HG02973 (cell line): ENCODE measurements around the gene ATP11A.

Experiments used
- ATAC-seq: cut with Tn5 transposase; IDR thresholded peaks from one replicate; pipeline ENCODE4 v1.9.1; 2021; ENCODE audit warnings: moderate library complexity; ENCODE audit not compliant: unreplicated experiment

Gene ATP11A

DNA sequence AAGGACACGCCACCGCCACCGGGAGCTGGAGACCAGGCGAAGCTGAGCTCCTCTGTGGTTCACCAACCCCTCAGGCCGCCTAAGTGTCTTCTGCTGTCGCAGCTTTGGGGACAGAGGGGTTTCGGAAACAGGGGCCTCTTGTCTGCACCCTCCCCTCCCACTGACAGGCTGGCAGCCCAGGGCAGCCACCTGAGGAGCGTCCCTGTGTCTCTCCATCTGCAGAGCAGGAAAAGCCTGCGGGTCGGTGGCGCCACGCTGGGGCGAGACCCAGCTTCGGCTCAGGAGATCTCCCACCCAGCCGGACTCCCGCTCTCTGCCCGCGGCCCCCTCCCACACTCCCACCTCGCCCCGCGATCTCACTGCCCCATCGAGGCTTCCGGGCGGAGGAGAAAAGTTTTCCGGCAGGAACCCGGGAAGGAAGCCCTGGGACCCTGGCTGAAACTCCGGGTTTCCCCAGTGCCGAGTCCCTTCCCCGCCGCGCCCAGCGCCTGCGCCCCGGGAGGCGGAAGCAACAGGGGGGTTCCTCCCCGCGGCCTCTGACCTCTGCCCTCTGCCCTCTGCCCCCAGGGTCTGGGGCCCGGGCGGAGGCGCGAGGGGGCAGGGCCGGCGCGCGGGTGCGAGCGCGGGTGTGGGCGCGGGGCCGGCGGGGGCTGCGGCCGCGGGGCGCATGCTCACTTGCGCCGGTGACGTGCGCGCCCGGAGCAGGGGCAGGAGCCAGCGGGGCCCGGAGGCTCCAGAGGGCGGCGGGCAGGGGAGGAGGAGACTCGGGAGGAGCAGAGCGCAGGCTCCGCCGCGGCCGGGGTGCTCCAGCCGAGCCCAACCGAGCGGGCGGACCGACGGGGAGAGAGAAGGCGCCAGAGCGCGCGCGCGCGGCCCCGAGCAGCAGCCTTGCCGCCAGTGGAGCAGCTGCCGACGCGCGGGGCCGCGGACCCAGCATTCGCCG lies at the start of gene ATP11A:
ATP11A (plus strand) TSS at position 736 of the 943 bp plus-strand sequence. CDS start 379 bp downstream, outside the sequence.
- ATAC-seq = peak; percentile 77

DNA sequence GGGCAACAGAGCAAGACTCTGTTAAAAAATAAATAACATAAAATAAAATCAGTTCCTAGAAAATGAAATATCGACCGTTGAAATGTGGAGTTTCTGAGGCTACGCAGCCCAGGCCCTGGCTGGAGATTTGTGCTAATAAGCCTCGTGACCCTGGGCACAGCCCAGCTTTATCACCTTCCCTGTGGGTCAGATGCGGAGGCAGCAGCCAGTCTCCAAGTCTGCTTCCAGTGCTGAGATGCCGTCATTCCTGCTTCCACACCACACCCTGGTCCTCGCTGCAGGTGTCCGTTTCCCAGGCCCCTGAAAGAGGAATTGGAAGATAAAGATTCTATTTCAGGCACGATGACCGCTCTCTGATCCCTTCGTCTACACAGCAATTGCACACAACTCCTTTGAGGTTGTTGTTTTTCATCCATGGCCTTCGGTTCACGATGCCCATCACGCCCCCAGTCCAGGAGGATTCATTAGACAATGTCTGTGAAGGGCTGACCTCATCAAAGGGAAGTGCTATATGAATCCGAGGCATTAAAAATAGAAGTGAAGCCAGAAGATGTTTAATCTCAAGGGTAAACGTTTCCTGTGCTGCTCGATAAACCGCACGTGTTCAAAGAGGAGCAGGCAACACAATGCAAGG lies 48.3 kb upstream of the ATP11A start:
- ATAC-seq = no peak

DNA sequence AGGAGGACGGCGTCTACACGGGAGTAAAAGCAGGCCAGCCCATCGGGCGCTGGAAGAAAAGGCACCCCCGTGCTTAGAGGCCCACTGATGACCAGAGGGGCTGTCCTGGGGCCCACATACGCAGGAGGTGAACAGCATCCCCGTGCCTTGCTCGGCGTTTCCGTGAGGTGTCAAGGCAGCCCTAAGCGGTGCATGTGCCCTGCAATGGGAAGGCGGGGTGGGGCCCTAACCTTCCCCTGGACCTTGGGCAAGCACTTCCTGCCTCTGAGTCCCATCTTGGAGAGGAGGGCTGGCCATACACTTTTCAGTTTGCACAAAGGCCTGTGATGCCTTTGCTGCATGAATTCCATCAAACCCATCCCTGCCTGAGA lies 47.8 kb upstream of the ATP11A start:
- no peak for ATAC-seq

DNA sequence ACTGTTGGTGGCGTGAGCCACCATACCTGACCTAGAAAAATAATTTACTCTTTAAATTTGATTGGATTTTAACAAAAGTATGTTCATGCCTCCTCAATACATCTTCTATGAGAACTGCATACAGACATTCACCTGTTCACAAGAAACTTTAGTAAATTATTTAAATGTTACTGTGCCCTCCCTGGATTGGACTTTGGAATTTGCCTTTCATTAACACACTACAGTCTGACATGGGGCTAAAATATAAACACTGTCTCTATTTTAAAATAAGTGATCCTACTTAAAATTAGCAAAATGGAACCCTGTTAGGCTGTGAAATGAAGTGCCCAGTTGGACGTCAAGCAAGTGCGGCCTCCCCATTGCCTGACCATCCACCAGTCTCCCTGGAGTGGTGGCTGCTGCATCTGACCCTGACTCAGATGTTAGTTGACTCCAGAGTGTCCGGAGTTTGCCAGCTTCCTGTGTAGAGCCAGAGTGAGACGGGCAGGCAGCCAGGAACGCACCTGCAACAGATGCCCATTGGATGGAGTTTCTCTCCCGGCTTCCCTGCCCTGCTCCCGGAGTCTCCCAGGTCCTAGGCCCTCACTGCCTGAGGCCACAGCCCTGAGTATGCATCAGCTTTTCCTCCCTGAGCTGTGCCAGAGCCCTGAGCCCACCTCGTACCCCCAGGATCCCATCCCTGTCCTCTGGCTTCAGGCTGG lies 45.9 kb upstream of the ATP11A start:
- no peak for ATAC-seq

DNA sequence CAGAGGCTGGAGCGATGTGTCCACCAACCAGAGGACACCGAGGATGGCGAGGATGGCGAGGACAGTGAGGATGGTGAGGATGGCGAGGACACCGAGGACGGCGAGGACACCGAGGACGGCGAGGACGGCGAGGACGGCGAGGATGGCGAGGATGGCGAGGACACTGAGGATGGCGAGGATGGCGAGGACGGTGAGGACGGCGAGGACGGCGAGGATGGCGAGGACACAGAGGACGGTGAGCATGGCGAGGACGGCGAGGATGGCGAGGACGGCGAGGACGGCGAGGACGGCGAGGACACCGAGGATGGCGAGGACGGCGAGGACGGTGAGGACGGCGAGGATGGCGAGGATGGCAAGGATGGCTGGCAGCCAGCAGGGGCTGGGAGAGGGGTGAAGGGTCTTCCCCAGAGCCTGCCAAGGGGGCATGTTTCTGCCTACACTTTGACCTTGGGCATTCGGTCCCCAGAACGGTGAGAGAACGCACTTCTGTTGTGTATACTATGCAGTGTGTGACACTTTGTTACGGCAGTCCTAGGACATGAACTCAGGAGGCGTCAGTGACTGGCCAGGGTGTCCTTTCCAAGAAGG lies 44.4 kb upstream of the ATP11A start:
- ATAC-seq = no peak

DNA sequence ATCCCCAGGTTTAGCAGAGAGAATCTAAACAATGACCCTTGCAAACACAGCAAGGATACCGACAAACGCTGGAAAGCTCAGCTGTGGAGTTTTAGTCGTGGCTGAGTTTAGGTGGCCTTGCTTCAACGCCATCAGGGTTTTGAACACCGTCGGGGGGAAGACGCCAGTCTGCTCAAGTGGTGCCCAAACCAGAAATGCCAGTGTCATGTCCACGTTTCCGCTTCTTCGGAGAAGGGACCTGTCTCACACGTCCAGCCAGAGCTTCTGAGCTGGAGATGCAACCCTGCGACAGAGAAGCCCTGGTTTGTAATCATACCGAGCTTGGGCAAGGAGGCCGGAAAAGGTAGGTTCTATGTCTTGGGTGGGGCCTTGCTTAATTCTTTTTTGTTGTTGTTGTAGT lies 42.6 kb upstream of the ATP11A start:
- no peak for ATAC-seq

DNA sequence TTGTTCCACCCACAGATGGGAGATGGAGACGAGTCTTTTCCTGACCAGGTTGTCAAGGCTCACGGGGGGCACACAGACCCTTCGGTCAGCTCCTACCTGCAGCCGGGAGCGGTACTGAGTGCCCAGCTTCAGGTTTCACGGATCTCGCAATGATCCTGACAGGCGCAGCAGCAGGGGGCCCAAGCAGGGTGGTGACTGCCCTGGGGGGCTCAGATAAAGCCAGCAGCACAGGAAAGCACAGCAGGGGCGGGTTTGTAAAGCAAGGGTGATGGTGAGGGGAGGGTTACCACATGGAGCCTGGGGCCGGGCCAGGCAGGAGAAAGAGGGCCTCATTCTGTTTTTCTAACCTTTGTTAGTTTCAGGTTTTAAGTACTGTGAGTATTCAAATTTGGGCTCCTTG lies 41.7 kb upstream of the ATP11A start:
- ATAC-seq = no peak

DNA sequence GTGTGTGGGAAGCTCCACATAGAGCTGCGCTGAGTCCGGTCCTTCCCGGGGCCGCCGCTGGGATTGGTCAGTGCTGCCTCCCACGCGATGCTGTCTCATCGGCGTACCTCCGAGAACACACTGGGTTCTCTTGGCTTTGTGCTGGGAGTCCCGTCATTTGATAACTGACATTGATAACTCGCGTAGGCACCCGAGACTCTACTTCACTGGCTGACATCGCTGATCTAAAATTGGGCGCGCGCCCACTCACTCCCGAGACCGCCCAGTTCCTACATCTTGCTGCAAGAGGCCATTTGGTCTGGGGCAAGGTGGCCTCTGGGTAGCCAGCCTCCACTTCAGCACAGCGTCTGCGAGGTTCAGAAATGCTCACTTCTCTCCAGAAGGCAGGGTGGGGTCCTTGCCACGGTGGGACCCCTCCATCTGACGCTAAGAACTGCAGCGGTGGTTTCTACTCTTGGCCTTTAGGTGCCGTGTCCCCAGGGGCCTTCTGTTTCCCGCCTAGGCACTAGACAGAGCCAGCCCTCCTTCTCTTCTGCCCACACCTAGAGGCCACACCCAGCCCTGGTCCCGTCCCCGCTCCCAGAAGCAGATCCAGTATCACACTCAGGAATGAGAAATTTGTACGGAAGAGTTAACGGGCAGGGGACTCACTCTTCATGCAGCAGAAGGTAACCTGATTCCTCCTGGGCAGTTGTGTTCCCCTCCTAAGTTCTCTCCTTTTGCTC lies 40.7 kb upstream of the ATP11A start:
- no peak for ATAC-seq

DNA sequence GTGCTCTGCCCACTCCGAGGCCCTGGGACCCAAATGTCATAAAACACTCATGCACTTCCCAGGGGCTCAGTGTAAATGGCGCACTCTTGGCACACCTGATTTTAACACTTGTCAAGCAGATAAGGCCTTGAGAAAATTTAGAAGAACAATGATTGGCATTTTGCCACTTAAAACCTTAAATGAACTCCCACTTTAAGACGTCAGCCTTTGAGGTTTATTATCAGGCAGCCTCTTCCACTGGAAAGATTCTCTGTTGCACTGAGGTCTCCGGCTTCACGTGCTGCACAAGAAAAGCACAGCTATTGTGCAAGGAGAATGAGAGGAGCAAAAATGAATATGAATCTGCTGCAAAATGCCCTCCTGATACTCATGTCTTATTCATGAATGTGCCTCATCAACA lies 38.5 kb upstream of the ATP11A start:
- ATAC-seq = no peak

DNA sequence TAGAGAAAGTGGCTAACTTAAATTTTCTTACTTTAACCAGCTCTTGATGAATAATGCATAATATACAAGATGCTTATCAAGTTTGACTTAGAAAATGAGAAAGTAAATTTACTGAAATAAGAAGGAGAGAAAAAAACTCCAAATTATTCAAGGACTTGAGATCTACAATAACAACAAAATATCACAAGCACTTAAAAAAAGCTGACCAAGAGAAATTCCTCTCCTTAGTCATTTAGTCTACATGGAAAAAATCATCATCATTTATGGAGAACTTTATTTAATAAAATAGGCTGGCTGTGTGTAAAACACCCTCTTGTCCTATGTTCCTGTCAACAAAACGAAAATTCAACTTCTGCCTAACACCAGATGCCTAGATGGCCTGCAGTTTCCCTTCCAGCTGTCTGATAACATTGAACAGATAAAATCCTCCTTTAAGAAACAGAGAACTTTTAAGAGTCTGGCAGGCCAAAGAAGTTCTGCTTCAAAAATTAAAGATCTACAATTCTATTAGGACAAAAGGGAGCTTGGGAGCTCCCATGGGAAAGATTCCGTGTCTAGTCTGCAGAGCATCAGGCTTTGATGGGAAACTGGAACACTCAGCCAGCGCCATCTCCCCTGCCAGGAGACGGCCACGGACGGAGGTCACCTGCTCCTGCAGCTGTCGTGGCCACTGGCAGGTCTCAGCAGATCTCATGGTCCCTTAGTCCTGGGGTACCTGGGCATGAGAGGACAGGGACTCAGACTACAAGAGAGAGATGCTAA lies 37.9 kb upstream of the ATP11A start:
- no peak for ATAC-seq

DNA sequence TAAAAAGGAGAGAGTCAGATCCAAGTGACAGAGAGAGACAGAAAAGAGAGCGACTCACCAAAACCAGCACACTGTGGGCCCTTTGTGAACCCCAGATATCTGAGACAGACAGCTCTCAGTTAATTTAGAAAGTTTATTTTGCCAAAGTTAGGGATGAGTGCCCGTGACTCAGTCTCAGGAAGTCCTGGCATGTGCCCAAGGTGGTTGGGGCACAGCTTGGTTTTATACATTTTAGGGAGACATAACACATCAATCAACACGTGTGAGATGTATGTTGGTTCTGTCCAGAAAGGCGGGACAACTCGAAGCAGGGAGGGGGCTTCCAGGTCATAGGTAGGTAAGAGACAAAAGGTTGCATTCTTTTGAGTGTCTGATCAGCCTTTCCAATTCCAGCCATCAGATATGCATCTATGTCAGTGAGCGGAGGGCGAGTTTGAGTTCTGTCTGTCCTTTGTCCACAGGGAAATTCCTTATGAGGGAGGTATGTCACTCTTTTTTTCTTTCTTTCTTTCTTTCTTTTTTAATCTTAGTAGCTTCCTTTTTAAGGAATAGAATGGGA lies 37.2 kb upstream of the ATP11A start:
- ATAC-seq = no peak

DNA sequence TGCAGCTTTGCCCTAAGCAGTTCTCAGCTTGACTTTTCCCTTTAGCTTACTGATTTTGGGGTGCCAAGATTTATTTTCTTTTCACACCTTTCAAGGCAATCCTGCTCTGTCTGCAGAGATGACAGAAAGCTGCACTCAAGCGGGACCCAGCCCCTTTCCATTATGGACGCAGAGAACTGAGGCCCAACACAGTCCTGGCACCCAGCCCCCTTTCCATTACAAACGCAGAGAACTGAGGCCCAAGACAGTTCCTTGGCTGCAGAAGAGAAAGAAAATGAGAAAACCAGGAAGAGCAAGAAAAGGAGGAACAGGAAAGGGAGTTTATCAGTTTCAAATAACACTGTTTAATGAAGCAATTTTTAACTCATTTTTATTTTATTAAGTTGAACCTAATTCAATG lies 36.8 kb upstream of the ATP11A start:
- ATAC-seq = no peak

DNA sequence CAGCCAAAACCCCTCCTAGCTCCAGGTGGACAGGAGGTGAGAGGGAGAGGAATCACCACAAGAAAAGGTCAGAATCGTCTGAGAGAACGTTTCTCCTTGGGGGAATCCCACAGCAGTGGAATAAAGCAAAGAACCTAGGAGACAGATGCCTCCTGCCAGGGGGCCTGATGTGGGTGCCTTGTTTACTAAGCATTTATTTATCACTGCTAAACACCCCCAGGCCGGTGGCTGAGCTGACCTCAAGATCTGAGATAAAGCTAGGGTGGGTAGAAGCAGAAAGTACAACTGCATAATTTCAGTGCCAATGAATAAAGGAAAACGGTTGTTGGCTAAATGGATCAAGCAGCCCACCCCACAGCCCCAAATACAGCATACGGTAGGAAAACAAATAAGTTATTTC lies 33.9 kb upstream of the ATP11A start:
- ATAC-seq = no peak

DNA sequence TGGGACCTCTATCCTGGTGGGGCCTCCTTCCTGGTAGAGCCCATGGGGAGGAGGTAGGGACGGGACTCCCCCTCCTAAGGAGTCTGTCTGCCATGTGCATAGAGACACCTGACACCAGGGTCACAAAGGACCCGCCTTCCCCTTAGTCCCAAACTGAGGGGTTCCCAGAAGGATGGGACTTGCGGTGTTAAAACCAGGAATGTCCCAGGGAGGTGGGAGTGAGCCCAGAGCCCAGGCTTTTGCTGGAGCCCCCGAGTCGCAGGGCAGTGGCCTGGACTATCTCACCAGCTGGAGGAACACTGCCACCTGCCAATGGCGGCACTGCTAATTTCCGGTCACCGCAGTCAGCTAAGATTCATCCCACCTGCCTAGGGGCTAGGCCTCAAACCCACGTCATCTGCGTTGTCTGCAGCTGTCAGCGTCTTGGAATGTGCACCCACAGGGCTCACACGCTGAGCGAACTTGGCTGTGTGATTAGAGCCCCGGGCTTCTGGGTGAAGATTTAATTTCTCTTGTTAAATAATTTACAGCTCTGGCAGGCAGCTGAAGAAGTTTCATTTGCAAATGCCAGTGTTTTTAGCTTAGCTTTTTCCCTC lies 31.9 kb upstream of the ATP11A start:
- no peak for ATAC-seq

DNA sequence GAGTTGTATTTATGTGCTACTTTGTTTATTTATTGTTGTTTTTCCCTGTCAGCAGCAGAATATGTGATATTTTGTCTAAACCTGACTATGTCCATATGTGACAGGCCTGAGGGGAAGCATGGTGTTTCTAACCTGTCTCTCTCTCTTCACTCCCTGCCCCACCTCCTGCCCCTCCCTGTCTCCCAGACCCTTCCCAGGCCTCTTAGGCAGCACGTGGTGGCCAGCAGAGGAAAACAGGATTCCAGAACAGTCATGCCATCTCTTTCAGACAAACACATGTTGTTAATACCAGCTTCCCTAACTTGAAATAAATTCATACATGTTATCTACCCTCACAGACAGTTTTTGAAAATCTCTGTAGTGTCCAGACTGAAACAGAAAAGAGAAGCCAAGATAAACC lies 31.0 kb upstream of the ATP11A start:
- no peak for ATAC-seq

DNA sequence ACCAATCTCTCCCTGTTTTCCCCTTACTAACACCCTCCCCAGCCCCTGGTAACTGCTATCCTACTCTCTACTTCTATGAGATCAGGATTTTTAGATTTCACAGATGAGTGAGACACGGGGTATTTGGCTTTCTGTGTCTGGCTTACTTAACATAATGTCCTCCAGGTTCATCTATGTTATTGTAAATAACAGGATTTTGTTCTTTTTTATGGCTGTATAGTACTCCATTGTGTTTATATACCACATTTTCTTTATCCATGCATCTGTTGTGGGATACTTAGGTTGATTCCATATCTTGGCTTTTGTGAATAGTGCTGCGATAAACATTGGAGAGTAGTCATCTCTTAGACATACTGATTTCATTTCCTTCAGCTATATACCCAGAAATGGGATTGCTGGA lies 28.5 kb upstream of the ATP11A start:
- no peak for ATAC-seq

DNA sequence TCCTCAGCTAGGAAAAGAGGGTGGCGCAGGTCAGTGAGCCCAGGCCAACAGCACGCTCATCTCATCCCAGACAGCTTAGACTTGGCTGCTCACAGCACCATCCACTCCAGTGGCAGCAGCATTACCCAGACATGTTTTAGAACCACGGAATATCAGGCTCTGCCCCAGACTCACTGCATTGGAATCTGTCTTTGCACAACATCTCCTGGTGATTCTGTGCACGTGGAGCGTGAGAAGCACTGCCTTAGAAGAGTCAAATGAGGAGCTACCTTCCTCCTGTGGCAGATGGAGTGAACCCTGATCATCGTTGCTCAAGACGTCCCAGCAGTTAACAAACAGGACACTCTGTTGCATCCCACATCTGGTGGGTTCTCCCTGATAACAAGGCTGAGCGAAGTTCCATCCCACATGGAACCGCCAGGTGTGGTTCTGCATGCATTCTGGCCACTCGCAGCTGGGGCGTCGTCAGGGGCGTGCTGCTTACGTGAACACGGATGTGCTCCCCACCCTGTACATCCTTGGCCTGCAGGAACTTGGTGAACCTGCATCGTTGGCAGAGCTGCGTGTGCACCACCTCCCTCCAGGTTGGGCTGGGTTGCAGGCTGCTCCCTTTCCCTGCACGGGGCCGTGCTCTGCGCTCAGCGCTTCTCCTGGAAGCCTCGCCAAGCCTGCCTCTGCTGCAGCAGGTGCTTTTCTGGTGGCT lies 25.2 kb upstream of the ATP11A start:
- ATAC-seq = no peak

DNA sequence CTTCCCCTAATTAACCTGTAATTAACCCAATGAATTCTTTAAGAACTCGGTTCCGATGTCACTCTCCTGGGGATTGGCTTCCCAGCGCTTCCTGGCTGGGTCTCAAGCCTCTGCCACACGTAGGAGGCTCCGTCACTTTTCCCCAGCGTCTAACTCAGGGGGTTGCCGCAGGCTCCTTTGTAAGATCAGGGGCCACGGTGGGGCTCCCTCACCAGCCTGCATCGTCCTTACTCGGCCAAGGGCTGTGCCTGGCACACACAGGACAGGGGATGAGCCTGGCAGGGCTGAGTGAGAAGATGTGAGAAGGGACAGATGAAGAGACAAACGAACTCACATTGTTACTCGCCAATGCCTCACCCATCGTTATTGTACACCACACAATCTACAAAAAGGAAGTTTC lies 20.9 kb upstream of the ATP11A start:
- ATAC-seq = no peak
